Ramos (cell line): ENCODE results near the gene F2R.

Experiments
- in situ Hi-C: fragments of 300-500 bp; cut with MboI; formaldehyde crosslinking; loops from one replicate; pipeline ENCODE4 v1.14.3; 2022; ENCODE audit warnings: low sequenced_read_pairs; ENCODE audit not compliant: unreplicated experiment

Gene F2R

DNA sequence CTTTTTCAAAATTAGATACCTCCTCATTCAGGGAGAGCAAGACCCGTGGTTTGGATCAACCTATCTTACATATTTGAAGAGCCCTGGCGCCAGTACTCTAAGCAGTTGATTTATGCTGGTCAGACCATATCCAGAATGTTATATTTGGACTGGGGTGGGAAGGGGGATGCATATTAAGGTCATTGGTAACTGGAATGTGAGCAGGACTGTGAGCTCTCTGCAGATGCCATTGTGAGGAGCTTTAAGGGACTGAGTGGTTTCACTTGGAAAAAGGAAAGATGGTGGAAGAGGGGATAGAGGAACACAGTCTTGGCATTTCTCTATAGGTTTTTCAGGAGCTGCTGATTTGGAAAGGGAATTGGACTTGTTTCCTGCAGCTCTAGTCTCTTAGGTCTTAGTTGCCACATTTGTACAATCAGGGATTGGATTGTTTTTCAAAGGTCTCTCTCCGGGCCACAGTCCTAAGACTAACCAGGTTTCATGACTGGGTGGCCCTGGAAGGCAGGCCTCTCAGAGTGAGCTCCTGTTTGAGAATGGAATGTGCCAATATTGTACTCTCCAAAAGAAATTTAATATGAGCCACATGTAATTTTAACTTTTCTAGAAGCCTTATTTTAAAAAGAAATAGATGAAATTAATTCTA lies 25.8 kb upstream of the F2R start:
- in situ Hi-C loops, result no loop called here

DNA sequence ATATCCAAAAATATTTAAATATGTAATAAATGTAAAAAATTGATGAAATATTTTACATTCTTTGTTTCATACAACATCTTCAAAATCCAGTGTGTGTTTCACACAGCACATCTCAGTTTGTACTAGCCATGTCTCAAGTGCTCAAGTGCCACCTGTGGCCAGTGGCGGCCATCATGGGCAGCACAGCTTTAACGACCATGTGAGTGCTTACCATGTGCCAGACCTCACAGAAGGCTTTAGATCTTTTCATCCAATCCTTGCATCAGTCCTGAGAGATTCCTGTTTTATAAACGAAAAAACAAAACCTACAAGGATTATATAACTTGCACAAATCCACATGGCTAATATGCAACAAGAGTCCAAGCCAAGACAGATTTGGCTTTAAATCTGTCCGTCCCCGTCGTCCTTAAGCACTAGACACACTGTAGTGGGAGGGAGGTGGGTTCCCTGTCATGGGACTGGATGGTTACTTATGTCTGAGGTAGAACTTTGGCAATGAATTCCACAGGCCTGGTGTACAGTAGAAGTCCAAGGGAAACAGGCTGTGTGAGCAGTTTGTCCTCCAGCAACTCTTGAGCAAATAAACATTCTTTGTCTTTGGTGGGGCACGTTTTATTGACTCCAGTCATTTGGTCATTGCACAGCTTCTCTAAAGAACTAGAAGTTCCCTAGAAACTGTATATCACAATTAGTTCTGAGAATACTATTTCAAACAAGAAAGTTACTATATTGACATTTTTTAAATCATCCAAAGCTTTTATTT lies 25.0 kb upstream of the F2R start:
- in situ Hi-C loops, result no loop called here

DNA sequence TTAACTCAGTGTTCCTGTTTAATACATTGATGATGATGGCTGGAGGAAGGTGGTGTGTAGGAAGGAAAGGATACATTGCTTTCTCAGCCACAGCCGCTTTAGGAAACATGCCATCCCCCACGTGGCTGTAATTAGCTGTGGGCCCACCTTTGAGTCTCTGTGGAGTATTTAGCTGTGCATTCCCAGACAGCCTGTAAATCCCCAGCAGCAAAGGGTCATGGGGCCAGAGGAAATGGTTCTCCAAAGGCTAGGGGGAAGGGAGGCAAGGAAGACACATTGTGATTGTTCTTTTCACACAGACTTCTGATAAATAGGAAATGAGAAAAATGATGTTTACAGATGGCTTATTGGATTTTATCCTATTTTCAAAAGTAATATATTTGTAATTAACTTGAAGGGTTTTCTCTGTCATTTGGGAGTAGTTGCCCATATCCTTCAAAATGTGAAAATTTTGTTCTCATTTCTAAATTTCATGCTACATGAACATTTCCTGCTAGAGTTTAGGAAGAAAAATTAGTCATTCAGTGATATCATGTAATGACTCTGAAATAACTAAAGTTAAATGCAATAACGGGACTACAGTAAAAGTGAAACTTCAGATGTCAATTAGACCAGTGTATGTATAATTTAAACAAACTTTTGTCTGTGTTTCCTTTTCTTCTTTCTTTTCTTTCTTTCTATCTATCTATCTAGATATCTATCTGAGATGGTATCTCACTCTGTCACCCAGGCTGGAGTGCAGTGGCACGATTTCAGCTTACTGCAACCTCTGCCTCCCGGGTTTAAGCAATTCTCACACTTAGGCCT lies 24.3 kb upstream of the F2R start:
- in situ Hi-C loops, result no loop called here

DNA sequence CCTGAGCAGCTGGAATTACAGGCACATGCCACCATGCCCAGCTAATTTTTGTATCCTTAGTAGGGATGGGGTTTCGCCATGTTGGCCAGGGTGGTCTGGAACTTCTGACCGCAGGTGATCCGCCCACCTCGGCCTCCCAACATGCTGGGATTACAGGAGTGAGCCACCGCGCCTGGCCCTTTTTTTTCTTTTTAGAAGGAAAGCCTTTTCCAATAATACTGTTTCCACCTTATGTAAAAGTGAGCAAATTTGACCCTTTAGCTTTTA lies 23.7 kb upstream of the F2R start:
- in situ Hi-C loops, result no loop called here

DNA sequence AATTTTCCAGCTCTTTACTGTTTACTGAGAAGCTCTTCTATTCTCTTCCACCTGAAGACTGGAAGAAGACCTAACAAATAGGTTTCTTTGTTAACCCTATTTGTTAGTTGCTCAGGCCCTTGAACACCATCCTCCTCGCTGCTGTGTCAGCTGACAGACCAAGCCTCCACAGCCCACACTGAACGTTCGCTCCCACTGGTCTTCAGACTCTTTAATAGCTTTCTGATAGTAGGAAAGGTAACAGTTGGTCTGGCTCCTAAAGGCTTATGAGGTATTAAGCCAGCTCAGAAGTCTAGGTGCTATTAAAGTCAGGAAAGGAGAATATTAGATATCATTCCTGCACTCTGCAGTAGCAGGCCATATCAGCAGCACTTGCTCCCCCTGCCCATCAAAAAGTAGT lies 23.3 kb upstream of the F2R start:
- in situ Hi-C loops, result no loop called here

DNA sequence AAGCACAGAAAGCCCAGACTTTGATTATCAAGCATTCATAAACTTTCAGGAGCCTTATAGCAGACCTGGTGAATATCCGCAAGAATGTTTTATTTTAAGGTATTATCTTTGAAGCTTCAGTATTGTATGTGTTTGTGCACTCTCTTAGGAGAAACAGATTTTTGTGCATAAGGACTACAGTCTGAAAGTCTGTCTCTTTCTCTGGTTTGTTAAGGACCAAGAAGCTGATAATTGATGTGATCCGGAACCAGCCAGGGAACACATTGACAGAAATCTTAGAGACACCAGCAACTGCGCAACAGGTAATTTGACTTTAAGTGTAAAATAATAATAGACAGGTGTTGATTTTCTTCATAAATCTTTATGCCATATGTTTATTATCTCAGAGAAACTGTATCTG lies 22.8 kb upstream of the F2R start:
- in situ Hi-C loops, result no loop called here

DNA sequence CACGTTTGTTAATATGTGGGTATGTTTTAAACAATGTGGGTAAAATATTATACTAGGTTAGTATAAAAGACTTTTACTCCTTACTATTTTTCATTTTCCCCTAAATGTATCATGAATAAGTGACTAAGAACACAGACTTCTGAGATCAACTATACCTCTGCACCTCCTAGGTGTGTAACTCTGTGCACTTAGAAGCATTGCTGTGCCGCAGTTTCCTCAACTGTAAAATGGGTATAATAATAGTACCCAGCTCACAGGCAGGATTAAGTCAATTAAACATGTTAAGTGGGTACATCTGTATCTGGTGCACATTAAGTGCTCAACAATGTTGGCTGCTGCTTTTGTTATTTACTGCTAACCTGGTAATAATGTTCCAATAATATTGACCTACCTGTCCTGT lies 21.6 kb upstream of the F2R start:
- in situ Hi-C loops, result no loop called here

DNA sequence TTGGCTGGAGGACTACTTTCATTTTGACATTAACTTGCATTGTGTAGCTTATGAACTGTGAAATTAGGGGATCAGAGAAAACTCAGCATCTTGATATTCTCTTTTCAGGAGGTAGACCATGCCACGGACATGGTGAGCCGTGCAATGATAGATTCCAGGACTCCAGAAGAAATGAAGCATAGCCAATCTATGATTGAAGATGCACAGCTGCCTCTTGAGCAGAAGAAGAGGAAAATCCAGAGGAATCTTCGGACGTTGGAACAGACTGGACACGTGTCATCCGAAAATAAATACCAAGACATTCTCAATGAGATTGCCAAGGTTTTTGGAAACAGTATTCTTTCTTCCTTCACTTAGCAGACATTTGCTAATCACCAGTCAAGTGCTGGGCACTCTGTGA lies 20.6 kb upstream of the F2R start:
- in situ Hi-C loops, result no loop called here

DNA sequence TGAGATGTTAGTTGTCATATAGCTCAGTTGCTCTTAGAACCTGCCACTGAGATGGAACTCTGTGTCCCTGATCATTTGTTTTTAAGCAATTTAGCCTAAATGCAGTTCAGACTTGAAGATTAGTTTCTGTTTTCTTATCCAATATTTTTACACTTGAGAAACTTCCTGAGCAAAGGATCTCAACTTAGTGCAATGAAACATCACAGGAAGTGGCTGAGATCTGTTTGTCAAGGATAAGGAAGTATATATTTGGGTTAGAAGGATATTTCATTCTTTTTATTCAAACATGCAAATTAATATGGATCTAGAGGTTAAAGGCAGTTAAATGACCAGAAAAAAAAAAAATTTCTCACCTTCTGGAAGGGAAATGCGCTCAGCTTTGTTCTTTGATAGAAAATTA lies 19.7 kb upstream of the F2R start:
- in situ Hi-C loops, result no loop called here

DNA sequence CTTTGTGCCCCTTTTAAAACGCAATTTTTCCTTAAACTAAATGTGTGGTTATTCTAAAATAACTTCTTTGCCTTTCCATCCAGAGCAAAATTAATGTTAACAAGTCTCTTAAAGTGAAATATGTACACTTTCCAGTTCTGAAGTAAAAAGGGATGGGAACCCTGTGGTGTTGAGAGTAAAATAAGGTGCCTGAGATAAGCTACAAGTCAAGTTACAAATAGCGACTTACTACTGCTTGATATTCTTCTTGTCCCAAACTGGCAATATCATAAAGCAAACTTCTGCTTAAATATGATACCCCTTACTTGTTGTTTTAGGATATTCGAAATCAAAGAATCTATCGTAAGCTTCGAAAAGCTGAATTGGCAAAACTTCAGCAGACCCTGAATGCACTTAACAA lies 18.3 kb upstream of the F2R start:
- in situ Hi-C loops, result no loop called here

DNA sequence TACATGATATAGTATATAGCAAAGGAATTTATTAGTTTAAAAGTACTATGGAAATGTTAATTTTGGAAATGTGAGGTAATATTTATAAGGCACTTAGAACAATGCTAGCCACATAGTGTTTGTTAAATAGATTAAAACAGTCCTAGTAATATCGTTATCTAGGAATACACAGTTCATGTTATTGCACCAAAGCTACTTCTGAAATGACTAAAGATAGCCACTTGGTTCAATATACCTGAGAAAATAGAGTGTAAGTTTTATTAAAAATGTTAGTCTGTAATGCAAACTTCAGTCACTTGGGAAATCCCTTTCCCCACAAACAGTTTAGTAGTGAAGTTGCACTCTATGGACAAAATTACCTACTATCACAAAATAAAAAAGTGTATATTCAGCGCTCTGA lies 15.4 kb upstream of the F2R start:
- in situ Hi-C loops, result no loop called here

DNA sequence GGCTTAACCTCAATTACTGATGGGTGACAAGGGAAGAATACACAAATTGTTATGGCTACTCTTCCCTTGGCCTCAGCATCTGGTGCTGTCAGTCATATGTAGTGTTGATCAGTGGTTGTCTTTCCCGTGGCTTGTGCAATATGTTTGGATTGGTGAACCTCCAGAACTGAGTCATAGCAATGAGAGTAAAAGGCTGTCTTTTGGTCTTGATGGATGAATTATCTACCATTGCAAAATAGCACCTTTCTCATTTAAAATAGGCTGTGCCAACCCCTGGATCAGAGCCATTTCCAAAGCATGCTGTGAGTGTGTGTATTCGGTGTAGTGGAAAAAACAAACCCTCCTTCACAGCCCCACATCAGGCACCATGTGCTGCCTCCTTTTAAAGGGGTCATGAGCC lies 14.6 kb upstream of the F2R start:
- in situ Hi-C loops, result no loop called here

DNA sequence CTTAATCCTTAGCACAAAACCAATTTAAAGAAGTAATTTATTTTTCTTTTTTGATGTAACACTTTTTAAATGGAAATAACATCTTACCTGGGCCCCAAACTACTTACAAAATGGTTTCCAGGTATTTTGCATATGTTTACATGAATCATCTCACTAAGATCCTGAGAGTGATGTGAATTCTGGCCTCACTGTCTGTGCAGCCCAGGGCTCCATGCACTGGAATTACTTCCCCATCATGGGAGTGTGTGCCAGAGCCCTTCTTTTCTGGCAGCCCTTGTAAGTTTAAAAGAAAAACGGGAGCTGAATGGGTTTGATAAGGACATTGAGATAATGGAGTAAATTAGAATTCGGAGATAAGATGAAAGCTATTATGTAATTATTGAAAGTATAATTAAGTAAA lies 12.2 kb upstream of the F2R start:
- in situ Hi-C loops, result no loop called here

DNA sequence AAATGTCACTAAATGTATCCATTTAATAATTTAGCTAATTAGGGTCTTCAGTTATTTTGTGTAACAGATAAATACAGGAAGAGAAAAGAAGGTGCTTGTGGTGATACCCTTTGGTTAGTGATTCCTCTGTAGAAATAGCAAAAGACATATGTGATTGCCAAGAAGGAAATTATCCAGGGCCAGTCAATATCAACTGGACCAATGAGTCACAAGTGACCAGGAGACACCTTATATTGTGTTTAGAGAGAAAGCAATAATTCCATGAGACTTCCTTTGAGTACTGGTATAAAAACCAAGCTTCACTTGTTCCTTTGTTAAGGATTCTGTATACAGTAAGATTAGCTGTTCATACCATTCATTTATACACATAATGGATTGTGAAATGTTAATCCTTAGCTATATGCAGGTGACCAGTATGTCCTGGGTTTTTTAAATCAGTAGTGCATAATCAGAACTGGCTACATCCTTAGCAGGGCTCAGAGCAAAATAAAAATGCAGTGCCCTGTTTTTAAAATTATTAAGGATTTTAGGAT lies 11.7 kb upstream of the F2R start:
- in situ Hi-C loops, result no loop called here

DNA sequence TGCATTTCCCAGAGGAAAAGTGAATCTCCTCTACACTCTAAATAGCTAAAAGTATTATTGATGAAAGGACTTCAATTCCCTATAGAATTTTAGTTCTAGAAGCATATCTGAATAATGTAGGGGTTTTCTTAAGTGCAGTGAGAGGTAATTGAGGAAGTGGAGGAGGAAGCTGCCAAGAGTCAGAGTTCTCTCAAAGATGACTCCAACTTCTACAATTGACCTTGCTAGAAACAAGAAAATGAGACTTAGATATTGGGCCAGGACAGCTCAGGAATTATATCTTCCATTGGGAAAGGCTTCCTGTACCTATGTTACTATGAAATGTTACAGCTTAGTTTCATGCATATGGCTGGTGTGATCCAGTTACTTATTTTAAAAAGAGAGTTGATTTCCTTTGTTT lies 10.4 kb upstream of the F2R start:
- in situ Hi-C loops, result no loop called here

DNA sequence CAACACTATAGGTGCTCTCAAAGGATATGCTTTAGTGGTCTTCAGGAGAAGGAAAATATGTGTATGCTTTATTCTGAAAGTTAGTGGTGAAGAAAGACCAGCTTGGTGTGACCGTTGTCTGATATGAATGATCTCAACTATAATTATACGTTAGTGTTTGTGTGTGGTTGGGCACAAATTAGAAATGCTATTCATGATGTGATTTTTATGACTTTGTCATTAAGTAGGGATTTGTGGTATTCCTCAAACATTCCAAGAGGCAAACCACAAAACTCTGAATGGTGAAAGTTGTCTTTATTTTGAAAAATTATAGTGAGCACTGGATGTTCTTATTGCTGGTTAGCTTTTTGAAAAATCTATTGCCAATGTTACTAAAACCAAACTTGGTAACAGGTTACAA lies 6.2 kb upstream of the F2R start:
- in situ Hi-C loops, result no loop called here

DNA sequence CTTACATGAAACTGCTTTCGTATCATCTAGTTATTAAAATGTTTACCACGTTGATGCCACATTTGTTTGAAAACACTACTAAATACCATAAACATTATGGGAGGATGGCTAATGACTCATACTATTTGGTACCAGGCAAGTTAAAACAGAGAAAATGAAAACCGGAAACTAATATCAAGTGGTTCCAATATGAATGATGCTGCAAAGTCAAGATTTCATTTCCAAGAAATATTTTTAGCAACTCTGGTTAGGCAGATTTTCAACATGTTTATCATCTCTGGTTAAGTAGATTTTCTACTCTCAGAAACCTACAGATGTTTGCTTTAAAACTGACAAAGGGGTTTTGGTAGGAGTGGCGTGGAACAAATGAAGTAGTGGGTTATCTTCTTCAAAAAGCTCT lies 4.9 kb upstream of the F2R start:
- in situ Hi-C loops, result no loop called here

DNA sequence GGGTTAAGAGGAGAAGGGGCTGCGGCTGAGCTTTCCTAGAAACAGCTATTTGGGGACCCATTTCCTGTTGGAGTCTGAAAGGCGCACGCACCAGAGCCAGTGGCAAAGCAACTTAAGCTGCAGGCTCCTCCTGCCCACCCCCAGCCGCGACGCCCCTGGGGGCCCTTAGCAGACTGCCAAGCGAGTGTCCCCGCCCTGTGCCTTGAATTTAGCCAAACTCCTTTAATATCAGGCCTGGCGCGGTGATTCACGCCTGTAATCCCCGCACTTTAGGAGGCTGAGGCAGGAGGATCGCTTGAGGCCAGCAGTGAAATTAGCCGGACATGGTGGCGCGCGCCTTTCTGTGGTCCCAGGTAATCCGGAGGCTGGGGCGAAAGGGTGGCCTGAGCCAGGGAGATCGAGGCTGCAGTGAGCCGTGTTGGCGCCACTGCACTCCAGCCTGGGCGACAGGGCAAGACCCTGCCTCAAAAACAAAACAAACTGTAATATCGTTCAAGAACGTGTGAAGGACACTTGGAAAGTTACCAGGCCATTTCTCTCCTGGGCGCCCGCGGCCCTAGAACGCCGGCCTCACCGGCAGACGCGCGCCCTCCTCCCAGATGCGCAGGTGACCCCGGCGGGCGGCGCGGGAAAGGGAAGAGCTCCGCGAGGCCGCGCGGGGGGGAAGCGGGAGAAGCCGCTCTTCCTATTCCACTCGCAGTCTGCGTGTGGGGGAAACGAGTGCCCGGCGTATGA lies 1.0 kb upstream of the F2R start:
- in situ Hi-C loops, result no loop called here

DNA sequence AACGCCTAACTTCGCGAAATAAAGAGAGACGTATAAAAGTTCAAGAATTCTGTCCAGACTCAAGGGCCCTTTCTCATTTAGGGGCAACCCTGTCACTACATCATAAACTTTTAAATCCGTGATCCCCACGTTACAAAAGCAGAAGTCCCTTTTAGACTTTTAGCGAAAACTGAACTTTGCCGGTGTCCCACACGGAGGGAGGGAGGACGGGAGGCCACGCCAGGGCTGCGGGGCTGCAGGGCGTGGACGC lies 515 bp upstream of the F2R start:
- in situ Hi-C loops, result no loop called here

DNA sequence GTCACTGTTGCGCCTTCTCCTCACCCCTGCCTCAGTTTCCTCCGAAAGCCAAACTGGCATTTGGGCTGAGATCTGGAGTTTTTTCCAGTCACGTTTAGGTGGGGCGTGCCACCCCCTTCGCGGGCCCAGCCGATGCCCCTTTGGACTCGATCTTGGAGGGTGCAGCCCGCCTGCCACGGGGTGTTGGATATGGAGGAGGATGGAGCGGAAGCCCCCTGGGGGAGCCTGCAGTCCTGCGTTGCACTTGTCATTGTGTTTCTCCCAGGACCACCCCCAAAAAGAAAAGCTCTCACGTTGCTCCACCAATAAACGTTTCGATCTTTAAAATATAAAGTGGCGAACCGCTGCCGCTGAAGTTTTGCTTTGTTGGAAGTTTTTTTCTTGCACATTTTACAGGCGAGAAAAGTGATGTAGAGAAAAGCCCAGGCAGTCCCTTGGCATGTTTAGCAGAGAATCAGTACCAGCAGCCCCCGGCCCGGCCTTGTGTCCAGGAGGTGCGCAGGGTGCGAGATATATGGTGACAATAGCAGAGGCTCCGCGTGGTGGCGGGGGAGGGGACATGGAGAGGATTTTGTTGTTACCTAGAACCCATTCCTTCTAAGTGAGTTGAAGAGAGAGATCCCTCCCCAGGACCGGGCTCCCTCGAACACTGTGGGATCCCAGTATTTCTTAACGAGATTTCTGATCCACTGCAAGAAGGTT lies 681 bp downstream of the F2R start:
- in situ Hi-C loops, result no loop called here
